ENCODE data around the gene ARPIN.

ARPIN gene

DNA sequence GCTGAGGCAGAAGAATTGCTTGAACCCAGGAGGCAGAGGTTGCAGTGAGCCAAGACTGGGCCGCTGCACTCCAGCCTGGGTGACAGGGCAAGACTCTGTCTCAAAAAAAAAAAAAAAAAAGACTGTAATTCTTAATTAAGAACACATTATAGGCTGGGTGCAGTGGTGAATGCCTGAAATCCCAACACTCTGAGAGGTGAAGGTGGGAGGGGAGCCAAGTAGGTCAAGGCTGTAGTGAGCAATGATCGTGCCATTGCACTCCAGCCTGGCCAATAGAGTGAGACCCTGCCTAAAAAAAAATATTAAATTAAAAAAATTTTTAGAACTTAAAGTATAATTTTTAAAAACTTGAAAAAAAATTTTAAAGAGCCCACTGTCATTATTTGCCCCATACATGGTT lies 13.4 kb upstream of the ARPIN start:
- no peak overlapping the region for H3K4me3 ChIP-seq (ENCODE audit: control insufficient read depth, low read depth, low read length)
- DNase-seq (ENCODE audit: low read depth): peak; percentile 75
- TF ChIP-seq, protein P1, sequence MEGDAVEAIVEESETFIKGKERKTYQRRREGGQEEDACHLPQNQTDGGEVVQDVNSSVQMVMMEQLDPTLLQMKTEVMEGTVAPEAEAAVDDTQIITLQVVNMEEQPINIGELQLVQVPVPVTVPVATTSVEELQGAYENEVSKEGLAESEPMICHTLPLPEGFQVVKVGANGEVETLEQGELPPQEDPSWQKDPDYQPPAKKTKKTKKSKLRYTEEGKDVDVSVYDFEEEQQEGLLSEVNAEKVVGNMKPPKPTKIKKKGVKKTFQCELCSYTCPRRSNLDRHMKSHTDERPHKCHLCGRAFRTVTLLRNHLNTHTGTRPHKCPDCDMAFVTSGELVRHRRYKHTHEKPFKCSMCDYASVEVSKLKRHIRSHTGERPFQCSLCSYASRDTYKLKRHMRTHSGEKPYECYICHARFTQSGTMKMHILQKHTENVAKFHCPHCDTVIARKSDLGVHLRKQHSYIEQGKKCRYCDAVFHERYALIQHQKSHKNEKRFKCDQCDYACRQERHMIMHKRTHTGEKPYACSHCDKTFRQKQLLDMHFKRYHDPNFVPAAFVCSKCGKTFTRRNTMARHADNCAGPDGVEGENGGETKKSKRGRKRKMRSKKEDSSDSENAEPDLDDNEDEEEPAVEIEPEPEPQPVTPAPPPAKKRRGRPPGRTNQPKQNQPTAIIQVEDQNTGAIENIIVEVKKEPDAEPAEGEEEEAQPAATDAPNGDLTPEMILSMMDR (conservative IDR thresholded peaks at IDR 0.05; ENCODE audit: control insufficient read depth, insufficient read depth, low read depth, low read length): no peak

DNA sequence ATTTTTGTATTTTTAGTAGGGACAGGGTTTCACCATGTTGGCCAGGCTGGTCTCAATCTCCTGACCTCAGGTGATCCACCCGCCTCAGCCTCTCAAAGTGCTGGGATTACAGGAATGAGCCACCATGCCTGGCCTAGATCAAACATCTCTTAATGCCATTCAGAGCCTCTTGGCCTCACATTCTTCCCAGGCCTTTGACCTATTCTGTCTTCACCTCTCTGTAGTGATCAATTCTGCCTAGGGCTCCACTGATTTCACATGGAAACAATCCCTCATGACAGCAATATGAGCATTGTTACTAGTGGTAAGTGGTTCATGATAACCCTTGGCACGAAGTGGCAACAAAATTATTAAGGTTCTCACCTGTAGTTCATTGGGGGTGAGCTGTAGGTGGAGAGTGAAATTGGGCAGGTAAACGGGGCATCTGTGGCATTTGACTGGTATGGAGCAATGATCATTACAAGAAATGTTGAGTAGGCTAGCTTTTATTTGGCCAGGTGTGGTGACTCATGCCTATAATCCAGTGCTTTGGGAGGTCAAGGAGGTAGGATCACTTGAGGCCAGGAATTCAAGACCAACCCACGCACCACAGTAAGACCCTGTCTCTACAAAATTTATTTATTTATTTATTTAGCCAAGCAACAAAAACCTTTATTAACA lies 4.8 kb upstream of the ARPIN start:
- TF ChIP-seq, protein P1 (conservative IDR thresholded peaks at IDR 0.05; ENCODE audit: control insufficient read depth, insufficient read depth, low read depth, low read length): no peak
- DNase-seq (ENCODE audit: low read depth): no peak
- H3K4me3 ChIP-seq (ENCODE audit: control insufficient read depth, low read depth, low read length): no peak overlapping the region

DNA sequence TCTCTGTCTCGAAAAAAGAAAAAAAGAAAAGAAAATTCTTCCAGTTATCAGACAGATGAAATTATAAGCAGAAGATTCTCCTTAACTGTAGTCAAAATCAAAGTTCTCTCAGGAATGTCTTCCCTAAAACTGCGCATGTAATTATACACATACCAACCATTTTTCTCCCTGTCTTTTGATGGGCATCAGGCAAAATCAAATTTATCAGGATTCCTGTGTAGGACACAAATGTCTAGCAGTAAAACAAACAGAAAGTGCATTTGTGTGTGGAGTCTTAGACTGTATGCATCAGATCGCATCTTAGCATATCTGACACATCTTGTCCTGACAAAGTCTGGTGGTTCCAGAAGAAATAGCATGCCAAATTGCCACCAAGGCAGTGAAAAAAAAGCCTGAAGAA lies 3.9 kb upstream of the ARPIN start:
- H3K4me3 ChIP-seq (ENCODE audit: control insufficient read depth, low read depth, low read length): no peak overlapping the region
- TF ChIP-seq, protein P1 (conservative IDR thresholded peaks at IDR 0.05; ENCODE audit: control insufficient read depth, insufficient read depth, low read depth, low read length): no peak
- DNase-seq (ENCODE audit: low read depth): no peak

DNA sequence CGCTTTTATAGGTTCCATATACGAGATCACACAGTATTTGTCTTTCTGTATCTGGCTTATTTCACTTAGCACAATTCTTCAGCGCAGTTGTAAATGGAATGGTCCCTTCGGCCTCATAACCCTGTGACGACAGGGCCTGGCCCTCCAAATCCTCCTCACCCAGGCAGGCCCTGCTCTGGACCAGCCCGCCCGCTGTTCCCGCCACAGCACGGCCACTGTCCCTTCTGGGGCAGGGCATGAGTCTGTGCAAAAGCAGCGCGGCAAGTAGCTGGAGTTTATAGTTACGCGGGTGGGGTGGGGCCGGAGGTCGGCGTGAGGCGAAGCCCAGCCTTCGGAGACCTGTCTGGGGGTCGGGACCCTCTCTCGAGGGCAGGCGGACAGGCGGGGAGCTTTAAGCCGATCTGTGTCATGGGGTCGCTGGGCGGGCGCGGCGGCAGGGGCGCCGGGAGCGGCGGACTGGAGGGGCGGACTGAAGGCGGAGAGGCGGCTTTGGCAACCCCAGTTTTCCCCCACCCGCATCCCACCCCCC lies 543 bp downstream of the ARPIN start:
- H3K4me3 ChIP-seq (ENCODE audit: control insufficient read depth, low read depth, low read length): peak overlapping the region; percentile 69

DNA sequence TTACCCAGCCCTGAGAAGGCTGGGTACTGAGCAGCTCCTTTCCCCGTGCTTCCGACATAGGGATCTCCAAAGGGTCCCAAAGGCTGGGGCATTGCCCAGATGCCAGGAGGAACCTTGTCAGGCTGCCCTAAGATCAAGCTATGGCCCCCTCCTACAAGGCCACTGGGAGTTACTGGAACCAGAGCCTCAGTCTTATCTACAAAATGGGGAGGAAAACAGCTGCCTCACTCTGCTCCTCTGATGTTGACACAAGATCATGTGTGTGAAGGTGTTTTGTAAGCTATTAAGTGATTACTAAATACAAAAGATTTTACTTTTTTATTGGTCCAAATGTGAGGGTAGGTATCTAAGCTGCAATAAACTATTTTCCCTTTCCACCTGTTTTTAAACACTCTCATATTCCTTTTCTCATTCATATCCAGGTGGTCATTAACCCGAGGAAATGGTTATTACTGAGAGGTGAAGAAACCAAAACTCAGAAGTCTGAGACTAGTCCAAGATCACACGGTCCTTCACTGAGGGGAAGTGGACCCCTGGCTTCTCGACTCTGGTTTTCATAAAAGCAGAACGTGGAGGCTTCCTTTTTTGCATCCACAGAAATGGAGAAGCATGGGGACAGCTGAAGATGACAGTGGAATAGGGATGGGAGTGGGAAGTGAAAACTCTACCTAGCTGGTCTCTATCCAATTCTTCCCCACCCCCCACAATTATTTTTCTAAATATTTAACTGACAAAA lies 1.7 kb downstream of the ARPIN start:
- DNase-seq (ENCODE audit: low read depth): no peak
- no peak overlapping the region for H3K4me3 ChIP-seq (ENCODE audit: control insufficient read depth, low read depth, low read length)
- TF ChIP-seq, protein P1 (conservative IDR thresholded peaks at IDR 0.05; ENCODE audit: control insufficient read depth, insufficient read depth, low read depth, low read length): no peak

More for the DNA sequence above, 543 bp downstream of the ARPIN start:
- TF ChIP-seq, protein P1 (conservative IDR thresholded peaks at IDR 0.05; ENCODE audit: control insufficient read depth, insufficient read depth, low read depth, low read length): no peak
- DNase-seq (ENCODE audit: low read depth): peak; percentile 12

DNA sequence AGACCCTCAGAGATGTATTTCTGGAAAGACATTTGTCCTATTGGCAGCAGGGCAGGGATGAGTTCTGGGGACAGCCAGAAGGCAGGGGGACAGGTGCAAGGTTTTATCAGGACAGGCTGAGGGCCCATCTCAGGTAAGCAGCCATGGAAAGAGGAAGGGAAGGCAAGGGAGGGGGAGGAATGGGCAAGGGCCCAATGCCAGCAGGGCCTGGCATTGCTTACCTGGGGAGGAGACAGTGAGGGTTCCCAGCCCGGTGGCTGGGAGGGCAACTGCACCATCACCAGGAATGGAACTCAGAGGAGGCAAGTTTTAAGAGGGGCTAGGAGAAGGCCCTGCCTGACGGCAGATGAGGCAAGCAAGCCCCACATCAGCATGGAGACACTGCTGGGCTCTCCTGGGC lies 3.1 kb downstream of the ARPIN start:
- DNase-seq (ENCODE audit: low read depth): no peak
- H3K4me3 ChIP-seq (ENCODE audit: control insufficient read depth, low read depth, low read length): no peak overlapping the region
- TF ChIP-seq, protein P1 (conservative IDR thresholded peaks at IDR 0.05; ENCODE audit: control insufficient read depth, insufficient read depth, low read depth, low read length): no peak

All from fibroblast of mammary gland (primary cell).